Stimulated activated naive CD4-positive, alpha-beta T cell treated with Interleukin-2 at 50 U/mL for 16 hours (primary cell): ENCODE results near the gene DMD.
"Not testable (repeated sequence)": the region's sequence is repeated elsewhere in the genome, so short reads cannot be mapped to it uniquely, and the experiment has no call there.

Source experiments
- DNase-seq: peaks from one replicate; lab custom pipeline; 2025; lab: John Stamatoyannopoulos, UW

DMD gene

DNA sequence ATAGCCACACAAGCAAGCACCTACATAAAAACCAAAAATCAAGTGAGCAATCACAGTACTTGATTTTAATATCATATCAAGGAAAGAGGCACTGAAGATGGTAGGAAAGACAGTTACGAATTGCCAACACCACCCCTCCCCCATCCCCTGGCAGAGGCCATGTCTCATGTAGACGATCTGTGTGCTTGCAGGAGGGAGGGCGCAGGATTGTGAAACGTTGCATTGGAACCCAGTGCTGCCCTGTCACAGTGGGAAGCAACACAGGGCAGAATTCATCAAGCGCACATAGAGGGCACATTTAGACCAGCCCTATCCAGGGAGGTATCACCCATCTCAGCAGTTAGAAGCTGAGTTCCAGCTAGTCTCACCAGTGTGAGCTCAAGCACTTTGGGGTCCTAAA is 359.8 kb downstream of the DMD start:
- DNase-seq: no peak

DNA sequence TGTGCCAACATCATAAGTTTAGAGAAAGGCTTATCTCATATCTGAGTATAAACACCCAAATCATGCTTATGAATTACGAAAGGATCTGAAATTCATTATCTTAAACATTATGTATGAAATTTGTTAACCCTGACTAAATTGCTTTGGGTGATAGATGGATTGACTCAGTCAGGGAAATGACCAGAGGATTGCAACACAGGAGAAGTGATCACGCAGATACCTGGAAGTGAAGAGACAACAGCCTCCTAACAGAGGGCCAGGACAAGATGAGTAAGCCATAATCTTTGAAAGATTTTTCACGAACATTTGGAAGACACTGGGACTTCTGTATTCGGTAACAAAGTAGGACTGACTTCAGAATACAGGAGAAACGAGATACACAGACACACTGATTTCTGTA is 363.4 kb downstream of the DMD start:
- no peak for DNase-seq

DNA sequence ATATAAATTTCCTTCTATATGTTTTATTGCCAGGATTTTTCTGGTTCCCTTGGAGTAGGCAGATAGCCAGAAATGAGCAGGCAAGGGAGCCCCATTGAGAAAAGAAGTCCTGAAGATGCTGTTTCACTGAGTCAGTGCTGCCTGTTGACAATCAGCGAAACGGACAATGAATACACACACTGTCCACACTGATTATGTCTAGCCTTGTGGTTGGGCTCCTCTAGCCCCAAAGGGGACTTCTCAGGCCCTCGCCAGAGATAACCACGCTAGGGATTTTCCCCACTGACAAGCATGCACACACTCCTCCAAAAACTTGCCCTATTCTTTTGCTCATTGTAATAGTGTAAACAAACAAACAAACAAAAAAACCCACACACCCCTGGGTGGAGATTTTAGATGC is 369.3 kb downstream of the DMD start:
- no peak for DNase-seq

DNA sequence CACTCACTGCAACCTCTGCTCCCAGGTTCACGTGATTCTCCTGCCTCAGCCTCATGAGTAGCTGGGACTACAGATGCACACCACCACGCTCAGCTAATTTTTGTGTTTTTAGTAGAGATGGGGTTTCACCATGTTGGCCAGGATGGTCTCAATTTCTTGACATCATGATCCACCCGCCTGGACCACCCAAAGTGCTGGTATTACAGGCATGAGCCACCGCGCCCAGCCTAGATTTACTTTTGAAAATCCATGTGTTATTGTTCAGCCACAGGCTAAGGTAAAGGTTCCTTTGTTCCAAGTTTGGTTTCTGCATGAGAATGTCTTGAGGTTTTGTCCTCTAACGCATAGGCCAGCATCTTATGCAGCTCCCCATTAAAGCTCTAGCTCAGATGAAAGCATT is 371.6 kb downstream of the DMD start:
- no peak for DNase-seq

DNA sequence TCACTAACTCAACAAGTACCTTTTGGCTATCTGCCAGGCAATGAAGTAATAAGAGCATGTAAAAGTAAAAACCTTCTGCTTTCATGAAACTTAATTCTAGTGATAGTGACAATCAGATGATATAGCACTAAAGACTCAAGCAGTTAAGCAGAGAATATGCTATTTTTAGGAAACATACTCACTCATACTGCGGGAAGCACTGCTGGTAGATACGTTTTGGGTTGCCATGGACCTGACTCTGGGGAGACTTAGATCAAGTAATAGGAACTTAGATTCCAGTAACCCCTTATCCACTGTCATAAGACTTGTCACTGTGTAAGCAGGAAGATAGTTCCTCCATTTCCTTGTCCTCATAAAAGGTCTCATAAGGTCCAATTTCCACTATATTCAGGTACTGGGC is 386.3 kb downstream of the DMD start:
- DNase-seq: no peak

DNA sequence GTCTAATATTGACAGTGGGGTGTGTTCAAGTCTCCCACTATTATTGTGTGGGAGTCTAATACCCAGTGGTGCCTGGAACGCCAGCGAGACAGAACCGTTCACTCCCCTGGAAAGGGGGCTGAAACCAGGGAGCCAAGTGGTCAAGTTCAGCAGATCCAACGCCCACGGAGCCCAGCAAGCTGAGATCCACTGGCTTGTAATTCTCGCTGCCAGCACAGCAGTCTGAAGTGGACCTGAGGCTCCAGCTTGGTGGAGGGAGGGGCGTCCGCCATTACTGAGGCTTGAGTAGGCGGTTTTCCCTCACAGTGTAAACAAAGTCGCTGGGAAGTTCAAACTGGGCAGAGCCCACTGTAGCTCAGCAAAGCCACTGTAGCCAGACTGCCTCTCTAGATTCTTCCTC is 407.3 kb downstream of the DMD start:
- DNase-seq: no peak

DNA sequence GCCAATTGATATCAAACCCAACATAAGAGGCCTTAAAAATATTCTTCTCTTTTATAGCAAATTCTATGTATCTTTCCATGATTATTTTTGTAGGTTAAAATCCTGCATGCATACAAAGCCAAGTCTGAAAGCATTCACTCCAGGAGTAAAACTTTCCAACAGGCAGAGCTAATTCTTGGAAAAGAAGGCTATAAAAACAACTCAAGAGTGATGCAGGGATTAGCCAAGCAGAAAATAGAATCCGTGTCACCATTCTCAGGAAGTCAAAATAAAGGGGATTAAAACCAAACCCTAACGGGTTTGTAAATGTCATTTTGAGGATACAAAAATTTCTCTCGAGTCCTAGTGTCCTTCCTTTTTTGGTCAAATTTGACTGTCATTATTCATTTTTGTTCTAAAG is 412.4 kb downstream of the DMD start:
- DNase-seq: no peak

DNA sequence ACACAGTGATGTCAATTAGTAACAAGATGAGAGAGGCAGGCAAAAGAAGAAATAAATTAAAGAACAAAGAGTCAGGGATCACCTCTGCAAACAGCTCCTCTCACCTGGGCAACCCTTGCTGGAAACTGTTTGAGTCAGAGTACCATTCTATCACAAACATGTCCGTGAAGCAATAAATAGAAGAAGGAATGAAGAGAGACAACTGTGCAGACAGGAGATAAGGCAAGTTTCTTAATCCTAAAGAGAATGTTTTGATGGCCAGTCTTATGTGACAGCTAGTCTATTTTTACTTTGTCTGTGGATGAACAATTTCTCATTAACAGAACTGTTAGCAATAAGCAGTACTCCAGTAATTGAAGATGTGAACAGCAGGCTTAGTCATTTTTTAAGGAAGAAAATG is 422.4 kb downstream of the DMD start:
- DNase-seq: no peak

DNA sequence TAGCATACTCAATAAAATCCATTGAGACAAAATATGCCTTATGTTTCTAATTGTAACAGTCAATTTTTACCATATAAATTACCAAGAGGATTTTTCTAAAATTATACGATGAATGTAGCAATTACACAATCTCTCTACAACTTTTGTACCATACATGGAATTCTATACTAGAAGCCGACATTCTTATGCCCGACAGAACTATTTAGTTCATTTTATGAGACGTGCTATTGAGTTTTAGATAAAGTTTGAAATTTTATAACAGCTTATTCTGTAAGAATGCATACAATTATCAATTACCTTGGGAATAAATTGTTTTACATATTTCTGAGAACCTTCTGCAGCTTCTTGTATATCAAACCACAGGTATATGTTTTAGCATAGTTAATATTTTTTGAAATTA is 431.2 kb downstream of the DMD start:
- no peak for DNase-seq

DNA sequence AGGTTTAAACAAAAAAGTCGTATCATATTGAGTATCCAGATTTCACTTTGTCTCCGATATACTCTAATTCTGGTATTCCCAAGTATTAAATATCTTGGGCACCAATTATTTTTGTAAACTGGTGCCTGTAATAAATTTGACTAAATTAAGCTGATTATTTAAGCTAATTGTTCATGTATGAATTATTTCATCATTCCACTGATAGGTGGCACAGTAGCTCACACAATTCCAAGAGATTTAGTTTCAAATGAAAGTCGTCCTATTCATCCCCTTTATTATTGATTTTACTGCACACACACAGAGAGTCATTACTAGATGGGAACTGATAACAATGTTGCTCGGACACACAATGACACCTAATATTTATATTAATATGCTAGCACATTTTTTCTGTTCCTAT is 432.4 kb downstream of the DMD start:
- DNase-seq: no peak

DNA sequence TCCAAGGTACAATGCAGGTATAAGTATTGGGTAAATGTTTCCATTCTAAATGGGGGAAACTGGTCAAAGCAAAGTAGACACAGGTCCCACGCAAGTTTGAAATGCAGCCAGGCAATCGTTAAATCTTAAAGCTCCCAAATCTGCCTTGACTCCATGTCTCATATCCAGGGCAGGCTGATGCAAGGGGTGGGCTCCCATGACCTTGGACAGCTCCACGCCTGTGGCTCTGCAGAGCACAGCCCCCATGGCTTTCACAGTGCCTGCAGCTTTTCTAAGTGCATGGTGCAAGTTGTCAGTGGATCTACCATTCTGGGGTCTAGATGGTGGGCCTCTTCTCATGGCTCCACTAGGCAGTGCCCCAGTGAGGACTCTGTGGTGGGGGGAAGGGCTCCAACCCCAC is 436.4 kb downstream of the DMD start:
- DNase-seq: no peak

DNA sequence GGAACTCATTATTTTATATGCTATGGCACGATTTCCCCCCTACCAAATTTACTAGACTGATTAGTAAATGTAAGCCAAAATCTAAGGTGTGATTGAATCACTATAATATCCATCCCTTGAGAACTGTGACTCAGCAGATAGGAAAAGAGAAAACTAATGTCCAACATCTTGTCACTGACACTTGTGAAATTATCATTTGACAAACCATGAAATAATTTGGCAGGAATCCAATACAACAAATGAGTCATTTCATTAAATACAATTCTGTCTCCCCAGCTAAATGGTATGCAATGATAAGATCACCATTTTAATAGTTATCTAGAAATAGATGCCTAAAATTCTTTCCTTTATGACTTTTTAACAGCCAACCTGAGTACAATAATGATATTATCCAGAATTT is 462.3 kb downstream of the DMD start:
- DNase-seq: no peak

DNA sequence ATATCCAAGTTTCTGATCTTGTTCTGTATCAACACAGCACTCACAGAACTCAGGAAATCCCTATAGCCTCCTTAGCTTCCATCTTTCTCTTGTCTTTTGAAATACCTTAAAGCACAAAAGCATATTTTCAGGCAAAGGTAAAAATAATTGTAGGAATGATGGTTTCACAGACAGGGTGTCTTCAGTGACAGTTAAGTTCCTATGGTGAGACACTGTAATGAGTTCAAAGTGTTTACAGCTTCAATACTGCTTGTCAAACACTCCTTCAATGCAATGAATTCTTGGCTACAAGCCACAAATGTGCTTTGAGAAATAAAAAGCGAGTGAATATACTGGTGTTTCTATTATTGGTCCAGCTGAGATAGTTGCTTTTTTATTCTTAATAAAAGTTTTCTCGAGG is 466.0 kb downstream of the DMD start:
- DNase-seq: no peak

DNA sequence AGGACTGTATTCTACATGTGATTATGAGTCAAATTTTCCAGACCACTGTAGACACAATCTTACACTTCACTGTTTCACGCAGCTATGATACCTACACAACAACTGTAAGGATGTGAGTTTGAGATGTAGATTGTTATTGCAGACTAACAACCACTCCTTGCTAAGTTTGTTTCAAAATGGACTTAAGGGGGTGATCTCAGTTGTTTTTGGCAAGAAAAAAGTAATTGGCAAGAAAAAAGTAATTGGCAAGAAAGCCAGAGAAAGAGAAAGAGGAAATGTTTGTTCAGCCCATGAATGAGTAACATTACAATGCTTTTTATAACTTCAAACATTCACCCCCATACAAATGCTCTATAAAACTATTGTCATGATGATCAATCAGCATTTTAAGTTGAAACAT is 466.4 kb downstream of the DMD start:
- DNase-seq: no peak

DNA sequence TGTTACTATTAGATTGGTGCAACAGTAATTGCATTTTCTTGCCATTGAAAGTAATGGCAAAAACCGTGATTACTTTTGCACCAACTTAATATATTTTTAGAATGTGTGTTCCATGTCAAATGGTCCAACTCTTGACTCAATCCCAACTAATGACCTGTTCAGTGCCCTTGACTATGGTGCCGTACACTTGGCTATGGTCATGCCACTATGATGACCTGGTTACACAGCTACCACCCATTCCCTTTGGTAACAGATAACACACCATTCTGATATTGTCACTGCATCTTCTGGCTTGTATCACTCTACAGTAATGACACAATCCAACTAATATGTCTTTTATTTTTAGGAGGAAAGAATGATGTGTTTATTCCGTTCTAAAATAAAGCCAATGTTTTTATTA is 469.4 kb downstream of the DMD start:
- DNase-seq: no peak

DNA sequence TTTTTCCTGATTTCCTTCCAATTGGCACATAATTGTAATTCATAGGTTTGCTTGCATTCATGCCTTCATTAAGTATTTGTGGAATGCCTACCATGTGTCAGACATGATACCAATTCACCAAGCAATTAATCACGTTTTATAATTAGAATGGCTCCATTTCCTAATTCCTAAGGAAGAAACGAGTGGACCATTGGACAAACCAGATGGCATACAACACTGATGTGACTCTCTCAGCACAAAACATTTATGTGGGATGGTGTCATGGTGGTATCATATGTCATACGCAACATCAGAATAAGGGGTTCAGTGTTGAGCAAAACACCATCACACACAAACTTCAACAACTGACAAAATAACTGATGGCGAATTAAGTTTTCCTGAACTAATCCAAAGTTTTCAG is 502.8 kb downstream of the DMD start:
- no peak for DNase-seq

DNA sequence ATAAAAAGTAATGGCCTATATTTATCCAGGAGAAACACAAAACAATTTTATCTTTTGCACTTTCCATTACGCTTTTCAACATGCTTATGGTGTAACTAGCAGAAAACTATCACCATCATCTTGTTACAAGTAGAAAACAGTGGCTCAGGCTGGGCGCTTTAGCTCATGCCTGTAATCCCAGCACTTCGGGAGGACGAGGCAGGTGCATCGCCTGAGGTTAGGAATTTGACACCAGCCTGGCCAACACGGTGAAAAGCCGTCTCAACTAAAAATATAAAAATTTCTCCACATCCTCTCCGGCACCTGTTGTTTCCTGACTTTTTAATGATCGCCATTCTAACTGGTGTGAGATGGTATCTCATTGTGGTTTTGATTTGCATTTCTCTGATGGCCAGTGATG is 506.0 kb downstream of the DMD start:
- DNase-seq: not testable (repeated sequence)

DNA sequence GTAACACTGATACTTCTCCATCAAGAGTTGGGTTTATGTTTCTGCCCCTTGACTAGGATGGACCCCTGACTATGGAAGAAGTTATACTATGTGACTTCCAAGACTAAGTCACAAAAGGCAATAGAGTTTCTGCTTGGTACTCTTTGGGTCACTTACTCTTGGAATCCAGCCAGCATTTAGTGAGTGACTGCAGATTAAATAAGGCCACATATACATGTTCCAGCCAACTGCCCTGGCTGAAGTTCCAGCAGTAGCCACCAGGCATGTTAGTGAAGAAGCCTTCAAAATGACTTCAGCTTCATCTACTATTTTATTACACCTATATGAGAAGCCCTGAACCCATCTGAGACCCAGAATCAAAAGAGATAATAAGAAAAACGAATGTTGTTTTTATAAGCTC is 524.0 kb downstream of the DMD start:
- no peak for DNase-seq

DNA sequence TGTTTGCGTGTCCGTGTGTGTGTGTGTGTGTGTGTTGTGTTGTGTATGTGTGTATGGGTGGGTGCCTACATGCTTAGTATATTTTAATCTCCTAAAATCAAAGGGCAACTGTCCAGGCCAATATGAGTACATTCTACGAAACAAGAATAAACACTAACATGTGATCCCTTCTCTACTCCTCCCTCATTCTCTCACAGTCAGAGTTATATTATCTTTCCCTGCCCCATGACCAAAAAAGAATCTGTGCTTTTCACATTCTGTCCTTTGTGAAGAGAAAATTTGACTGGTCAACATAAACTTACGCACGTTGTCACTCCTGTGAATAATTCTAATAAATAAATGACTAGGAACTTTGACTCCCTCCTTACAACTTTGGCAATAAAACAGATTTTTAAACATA is 532.9 kb downstream of the DMD start:
- no peak for DNase-seq

DNA sequence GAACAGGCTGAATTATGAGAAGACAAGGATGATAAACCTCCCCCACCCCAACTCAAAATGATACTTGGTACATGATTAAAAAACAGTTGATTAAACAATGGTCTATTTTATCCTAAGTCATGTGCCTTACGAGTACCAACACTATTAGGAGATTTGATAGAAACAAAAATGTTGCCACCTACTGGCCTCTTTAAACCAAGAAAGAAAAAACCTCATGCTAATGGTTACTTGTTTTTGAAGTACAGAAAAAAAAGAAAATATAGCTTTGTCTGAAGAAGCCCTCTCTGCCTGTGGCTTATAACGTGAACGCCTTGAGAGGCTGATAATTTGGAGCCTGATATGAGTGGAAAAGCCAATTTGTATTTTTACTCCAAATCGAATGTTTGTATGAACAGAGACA is 538.2 kb downstream of the DMD start:
- no peak for DNase-seq

DNA sequence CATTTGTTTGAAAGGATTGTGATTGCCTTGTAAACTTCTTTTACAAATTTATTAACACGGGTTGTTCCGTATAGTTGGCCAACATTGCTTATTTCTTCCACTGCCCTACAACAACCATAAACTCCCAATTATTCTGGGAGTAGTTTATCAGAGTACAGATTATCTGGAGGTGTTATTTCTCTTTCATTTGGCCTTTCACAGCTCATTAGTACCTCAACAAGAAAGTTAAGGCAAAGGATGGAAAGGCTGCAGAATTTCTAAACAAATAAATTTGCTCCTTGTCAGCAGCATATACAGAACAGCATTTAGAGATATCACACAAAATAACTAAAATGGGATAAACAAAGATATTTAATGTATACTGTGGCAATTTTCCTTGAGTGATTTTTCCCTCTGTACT is 548.8 kb downstream of the DMD start:
- DNase-seq: no peak

DNA sequence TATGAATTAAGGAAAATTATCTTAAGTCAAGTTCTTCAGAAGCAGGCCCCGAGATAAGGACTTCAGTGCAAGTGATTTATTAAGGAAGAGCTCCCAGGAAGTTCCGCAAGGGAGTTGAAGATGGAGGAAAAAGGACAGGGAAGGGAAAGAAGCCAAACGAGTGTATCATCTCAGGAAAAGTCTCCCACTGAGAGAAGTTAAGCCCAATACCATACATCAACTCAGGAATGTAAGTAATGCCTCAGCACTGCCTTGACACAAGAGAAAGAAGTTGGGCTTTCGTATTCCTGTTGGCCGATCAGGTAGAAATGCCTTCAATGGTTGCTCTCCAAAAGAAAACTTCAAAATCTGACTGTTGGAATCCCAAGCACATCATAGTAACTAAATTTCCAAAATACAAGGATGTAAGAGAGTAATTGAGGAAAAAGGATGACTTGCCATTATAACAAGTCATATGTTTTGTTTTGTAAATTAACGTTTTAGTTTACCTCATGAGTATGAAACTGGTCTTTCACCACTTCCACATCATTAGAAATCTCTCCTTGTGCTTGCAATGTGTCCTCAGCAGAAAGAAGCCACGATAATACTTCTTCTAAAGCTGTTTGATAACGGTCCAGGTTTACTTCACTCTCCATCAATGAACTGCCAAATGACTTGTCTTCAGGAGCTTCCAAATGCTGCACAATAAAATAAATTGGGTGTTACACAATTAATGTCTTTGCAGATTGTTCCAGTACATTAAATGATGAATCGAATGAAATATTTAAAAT is 566.7 kb downstream of the DMD start:
- DNase-seq: no peak

DNA sequence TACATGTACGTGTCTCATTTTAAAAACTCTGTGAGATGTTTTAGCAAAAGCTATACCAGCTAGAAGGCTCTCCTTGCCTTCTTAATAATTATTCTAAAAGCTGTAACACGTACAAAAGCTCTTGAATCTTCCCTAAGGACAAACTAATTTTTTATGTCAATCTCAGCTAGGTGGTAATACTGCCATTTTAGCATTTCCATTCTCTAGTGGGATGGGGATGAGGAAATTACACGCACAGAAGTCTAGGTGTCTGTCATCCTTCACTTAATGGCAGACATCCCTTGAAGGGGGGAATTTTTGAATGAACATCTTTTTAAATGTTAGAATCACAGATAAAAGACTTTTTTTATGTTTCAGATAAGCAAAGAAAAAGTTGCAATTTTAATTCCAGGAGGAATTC is 569.1 kb downstream of the DMD start:
- DNase-seq: no peak

DNA sequence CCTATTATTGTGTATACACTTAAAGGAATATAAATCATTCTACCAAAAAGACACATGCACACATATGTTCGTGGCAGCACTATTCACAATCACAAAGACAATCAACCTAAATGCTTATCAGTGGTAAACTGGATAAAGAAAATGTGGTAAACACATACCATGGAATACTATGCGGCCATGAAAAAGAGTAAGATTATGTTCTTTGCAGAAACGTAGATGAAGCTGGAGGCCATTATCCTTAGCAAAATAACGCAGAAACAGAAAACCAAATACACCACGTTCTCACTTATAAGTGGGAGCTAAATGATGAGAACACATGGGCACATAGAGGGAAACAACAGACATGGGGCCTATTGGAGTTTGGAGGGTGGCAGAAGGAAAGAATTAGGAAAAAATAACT is 593.2 kb downstream of the DMD start:
- DNase-seq: no peak

DNA sequence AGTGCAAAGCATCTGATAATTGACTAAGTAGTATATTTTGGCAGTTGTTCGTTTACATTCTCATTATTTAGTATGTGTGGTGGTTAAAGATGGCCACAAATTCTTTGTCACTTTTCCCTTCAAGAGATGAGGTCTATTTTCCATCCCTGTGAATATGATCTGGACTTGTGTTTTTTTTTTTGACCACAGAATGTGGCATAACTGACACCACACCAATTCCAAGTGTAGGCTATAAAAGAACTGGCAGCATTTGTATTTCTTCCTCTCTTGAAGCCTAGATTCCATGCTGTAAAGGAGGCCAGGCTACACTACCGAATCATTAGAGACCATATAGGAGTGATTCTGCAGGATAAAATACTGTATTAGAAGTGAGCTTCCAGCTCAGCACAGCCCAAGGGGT is 596.6 kb downstream of the DMD start:
- DNase-seq: no peak
